ENCODE results near the gene POLR2E. TPM values are rescaled to one million over a fixed set of nuclear protein-coding genes. Genes with fewer than 3 reads are reported as not detected.

POLR2E gene
- total and polyA plus RNA-seq, 2 experiments from 2014 or later, result 371 to 487 TPM

GRCh38 chr19:1057176-1057855, 37.9 kb downstream of the POLR2E start:
- Histone ChIP-seq H3K4me1 (ENCODE audit: low read depth) (no peaks in the 10 kb centered on the region), H3K27me3 (no peaks in the 10 kb centered on the region), H3K27ac (no peak overlapping the region), H3K9me3 (ENCODE audit: low read depth) (peaks cover 3% of the 10 kb centered on the region), H3K4me3 (no peak overlapping the region), H3K36me3 (peaks cover 3% of the 10 kb centered on the region)
- TF ChIP-seq CTCF (IDR thresholded peaks at IDR 0.05; ENCODE audit: low read depth, low read length), result no peak
- DNase-seq (ENCODE audit: low read depth in 1 of 2, low spot score in 1 of 2), result peak; percentile 74 to 77

GRCh38 chr19:1055886-1056620, 39.1 kb downstream of the POLR2E start:
- Histone ChIP-seq H3K4me1 (ENCODE audit: low read depth) (no peaks in the 10 kb centered on the region), H3K9me3 (ENCODE audit: low read depth) (peaks cover 3% of the 10 kb centered on the region), H3K36me3 (peaks cover 3% of the 10 kb centered on the region), H3K27ac (no peak overlapping the region), H3K27me3 (no peaks in the 10 kb centered on the region), H3K4me3 (no peak overlapping the region)
- no peak for DNase-seq (ENCODE audit: low read depth in 1 of 2, low spot score in 1 of 2)
- no peak for TF ChIP-seq CTCF (IDR thresholded peaks at IDR 0.05; ENCODE audit: low read depth, low read length)

GRCh38 chr19:1055028-1055425, 40.1 kb downstream of the POLR2E start:
- Histone ChIP-seq H3K27ac (no peak overlapping the region), H3K27me3 (no peaks in the 10 kb centered on the region), H3K9me3 (ENCODE audit: low read depth) (peaks cover 3% of the 10 kb centered on the region), H3K4me1 (ENCODE audit: low read depth) (no peaks in the 10 kb centered on the region), H3K4me3 (no peak overlapping the region), H3K36me3 (peaks cover 3% of the 10 kb centered on the region)
- DNase-seq (ENCODE audit: low read depth in 1 of 2, low spot score in 1 of 2), result no peak
- no peak for TF ChIP-seq CTCF (IDR thresholded peaks at IDR 0.05; ENCODE audit: low read depth, low read length)

GRCh38 chr19:1054102-1055027, 40.8 kb downstream of the POLR2E start:
- no peak for TF ChIP-seq CTCF (IDR thresholded peaks at IDR 0.05; ENCODE audit: low read depth, low read length)
- DNase-seq (ENCODE audit: low read depth in 1 of 2, low spot score in 1 of 2), result no peak
- Histone ChIP-seq H3K36me3 (peaks cover 3% of the 10 kb centered on the region), H3K9me3 (ENCODE audit: low read depth) (peaks cover 3% of the 10 kb centered on the region), H3K27me3 (no peaks in the 10 kb centered on the region), H3K4me1 (ENCODE audit: low read depth) (no peaks in the 10 kb centered on the region), H3K27ac (no peak overlapping the region), H3K4me3 (no peak overlapping the region)

All from cardiac muscle cell (in vitro differentiated cells and primary cell).